ENCODE data around the gene OAS1.

The OAS1 gene

GRCh38 chr12:112967858-112968257, 61.1 kb downstream of the OAS1 start:
- no peak for DNase-seq

All from T1000 (cell line).